Limb (tissue), 2 donors: ENCODE data around the gene MARS1.

Experiments used
- DNase-seq, 2 donors: peaks; one replicate each; pipeline ENCODE4 v3.0.0-alpha.2; 2016; ENCODE audit errors: extremely low spot score in 2 of 2

Gene MARS1

GRCh38 chr12:57528176-57528575, 40.3 kb downstream of the MARS1 start:
- DNase-seq, result no peak

- no peak for DNase-seq
Measured at GRCh38 chr12:57528831-57529555, 41.1 kb downstream of the MARS1 start.

- no peak for DNase-seq
Measured at GRCh38 chr12:57529831-57530230, 42.0 kb downstream of the MARS1 start.

GRCh38 chr12:57530396-57531142, 42.7 kb downstream of the MARS1 start:
- no peak for DNase-seq

GRCh38 chr12:57531836-57532235, 44.0 kb downstream of the MARS1 start:
- no peak for DNase-seq

GRCh38 chr12:57533108-57533507, 45.2 kb downstream of the MARS1 start:
- no peak for DNase-seq

- DNase-seq, result no peak
Measured at GRCh38 chr12:57534250-57534649, 46.4 kb downstream of the MARS1 start.

- DNase-seq, result no peak
Measured at GRCh38 chr12:57534991-57535543, 47.2 kb downstream of the MARS1 start.

GRCh38 chr12:57535764-57536596, 48.1 kb downstream of the MARS1 start:
- no peak for DNase-seq

- DNase-seq, result no peak
Measured at GRCh38 chr12:57536597-57536942, 48.7 kb downstream of the MARS1 start.

GRCh38 chr12:57539134-57539768, 51.4 kb downstream of the MARS1 start:
- DNase-seq, result no peak

- no peak for DNase-seq
Measured at GRCh38 chr12:57541001-57541400, 53.1 kb downstream of the MARS1 start.

GRCh38 chr12:57541717-57542116, 53.8 kb downstream of the MARS1 start:
- DNase-seq, result no peak

GRCh38 chr12:57543581-57543980, 55.7 kb downstream of the MARS1 start:
- no peak for DNase-seq

GRCh38 chr12:57545809-57546437, 58.1 kb downstream of the MARS1 start:
- no peak for DNase-seq

GRCh38 chr12:57546438-57547287, 58.8 kb downstream of the MARS1 start, which contains the start of gene DCTN2:
Gene DCTN2, minus strand, starts transcription at chr12:57547192. Its CDS starts 129 bp downstream, at chr12:57547063.
- peak; percentile 97 to 98 for DNase-seq

GRCh38 chr12:57547288-57548012, 59.6 kb downstream of the MARS1 start:
- DNase-seq, result no peak

- DNase-seq, result no peak
Measured at GRCh38 chr12:57548013-57548315, 60.1 kb downstream of the MARS1 start.

- no peak for DNase-seq
Measured at GRCh38 chr12:57548488-57548887, 60.6 kb downstream of the MARS1 start.
